HG02588 (cell line): ENCODE results near the gene ARID3C.

Source experiments
- ATAC-seq: cut with Tn5 transposase; IDR thresholded peaks from one replicate; pipeline ENCODE4 v1.9.1; 2021; ENCODE audit warnings: mild to moderate bottlenecking, moderate library complexity; ENCODE audit not compliant: unreplicated experiment

ARID3C gene

DNA sequence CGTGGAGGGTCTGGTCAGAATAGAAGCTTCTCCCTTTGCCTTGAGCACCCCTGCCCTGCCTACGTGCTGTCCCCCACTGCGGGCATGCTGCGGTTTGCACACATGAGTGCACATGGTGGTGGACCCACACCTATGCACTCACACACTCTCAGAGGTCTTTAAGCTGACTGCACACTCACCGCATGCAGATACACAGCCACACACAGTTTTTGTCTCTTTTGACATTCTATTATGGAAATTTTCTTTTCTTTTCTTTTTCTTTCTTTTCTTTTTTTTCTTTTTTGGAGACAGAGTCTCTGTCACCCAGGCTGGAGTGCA lies 584 bp upstream of the ARID3C start:
- no peak for ATAC-seq

DNA sequence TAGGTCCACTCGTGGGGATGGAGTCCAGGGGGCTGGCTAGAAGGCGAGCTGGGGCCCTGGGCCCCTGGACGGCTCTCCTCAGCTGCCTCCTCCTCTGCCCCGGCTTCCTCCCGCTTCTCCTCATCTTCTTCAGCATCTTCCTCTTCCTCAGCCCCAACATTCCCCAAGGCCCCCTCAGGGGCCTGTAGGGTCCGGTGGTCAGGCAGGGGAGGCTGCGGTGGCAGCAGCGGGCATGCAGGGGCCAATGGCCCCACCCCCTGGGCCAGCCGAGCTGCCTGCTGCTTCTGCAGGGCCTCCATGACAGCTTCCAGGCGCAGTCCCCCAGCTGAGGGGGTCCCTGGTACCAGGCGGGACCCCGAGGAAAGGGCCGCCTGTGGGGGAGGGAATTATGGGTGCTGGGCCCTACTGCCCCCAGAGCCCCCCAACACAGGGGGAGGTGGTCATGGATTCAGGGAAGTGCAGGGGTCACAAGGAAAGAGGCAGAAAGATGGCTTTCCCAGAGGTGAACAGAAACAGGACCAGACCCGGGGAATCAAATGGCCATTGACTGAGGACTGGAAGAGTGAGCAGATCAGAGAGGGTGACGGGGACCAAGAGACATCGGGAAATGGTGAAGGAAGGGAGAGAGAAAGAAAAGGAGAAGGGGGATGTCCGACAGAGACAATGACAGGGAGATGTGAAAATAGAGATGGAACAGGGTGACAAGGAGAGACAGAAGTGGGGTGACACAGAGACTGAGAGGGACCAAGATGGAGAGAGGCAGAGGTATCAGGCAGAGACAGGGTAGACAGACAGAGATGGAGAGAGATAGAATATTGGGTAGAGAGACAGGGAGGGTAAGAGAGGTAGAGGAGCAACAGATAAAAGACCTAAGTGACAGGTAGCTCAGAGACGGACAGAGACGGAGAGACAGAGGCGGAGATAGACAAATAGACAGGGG lies 880 bp downstream of the ARID3C start:
- no peak for ATAC-seq

DNA sequence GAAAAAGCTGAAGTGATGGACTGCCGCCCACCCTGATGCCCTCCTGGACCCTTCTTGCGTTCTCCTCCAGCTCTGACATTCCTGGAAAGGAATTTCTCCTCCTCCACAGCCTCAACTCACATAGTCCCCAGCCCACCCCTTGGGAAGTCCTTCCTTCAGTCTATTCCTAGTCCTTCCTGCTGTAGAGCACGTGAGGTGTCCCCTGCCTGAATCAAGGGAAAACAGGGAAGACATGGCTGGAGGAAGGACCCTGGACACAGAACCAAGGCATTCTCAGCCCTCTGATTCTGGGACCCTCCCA lies 3.7 kb downstream of the ARID3C start:
- no peak for ATAC-seq

DNA sequence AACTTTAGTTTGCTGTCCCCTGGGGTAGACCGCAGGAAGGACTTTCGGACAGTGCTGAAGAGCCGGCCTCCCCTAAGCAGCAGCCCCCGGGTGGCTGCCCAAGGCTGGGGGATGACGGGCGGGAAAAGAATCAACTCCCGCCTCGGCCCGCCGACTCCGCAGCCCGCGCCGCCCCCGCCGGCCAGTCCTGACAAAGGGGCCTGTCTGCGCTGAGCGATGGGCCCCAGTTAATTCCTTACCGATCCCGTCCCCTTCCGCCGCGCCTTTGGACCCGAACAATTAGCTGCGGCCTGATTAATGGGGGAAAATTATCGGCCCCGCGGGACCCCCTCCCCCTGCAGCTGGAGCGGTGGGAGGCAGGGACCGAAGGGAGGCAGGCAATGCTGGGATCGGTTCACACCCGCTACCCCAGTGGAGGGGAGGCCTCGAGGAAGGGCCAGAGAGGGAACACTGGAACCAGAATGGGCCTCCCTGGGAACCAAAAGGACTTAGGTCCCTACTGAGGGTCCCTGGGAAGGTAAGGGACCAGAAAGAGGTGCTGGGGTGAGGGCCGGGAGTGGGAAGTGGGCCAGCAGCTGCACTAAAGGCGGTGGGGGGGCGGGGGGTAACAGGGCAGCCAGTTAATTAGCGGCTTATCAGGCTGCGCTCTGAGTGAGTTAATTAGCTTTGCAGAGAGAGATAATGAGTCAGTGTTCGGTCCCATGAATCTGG lies 4.2 kb downstream of the ARID3C start:
- ATAC-seq = no peak

DNA sequence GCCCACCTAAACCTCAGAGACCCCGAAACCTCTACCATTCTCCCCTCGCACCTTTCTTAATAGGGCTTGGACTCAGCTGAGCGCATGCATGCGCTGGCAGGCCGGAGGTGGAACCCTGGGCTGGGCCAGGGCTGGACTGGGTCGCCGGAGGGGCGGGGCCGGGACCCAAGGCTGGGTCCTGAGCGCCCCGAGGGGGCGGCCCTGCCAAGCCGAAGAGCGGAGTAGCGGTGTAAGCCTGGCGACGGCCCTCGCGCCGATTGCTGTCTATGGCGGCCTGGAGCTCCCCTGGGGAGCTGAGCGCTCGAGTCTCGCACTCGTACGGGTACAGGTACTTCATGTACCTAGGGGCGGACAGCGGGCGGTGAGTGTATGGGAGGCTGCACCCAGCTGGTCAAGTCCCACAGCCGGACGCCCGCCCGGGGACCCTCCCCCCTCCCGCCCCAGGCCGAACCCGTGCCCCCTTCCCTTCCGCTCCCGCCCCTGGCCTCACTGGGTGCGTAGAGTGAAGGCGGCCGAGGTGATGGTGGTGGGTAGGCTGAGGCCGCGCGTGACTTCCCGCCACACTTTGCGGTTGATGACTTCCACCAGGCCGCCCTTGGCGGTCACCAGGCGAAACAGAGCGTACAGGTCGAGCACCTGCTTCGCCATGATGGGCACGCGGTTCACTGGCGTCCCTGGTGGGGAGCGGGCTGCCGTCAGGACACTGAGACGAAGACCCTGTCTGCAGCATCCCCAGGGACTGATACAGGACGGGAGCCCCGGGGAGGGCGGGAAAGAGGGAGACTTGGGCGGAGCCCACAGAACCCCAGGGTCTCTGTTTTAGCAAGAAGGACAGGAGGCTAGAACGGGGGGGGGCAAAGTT lies 5.3 kb downstream of the ARID3C start:
- no peak for ATAC-seq

DNA sequence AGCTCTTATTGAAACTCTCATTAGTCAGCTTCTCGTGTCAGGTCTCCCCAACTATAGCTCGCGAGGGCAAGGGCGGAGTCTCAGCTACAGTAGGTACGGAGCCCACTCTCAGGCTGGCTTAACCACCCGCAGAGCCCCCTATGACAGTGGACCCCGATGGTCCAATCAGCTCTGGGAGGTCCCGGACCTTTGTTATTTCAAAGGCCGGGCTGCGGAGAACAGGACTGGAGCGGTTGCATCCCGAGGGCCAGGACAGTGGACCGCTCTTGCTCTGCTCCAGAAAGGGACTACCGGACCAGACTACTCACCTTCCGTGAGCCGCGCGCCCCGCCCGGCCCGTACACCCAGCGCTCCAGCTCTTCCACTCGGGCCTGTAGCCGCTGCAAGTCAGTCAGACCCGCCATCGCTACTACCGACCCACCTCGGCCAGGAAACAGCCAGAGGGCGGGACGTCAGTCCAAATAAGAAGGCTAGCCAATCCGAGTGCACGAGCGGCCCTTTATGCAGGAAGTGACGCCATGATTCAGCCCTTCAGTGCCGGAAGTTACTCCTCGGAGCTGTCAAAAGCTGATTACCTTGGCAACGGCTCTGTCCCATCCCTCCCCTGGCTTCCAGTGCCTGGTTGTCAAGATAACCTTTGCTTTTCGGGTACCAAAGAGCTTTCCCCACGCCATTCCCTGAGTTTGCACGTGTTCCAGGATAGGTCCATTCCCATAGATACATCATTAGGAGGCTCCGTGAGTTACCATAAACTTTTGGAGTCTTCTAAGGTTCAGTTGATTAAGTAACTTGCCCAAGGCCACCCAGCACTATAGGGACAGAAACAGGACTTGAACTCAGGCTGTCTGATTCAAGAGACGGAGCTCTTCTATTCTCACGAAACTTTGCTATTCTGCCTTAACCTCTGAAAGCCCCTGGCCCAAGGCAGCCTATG lies 8.5 kb downstream of the ARID3C start, which contains the start of gene DCTN3:
Gene DCTN3, minus strand, starts transcription at position 435 of the 934 bp plus-strand sequence. Its CDS starts 31 bp downstream, at position 404.
- peak; percentile 98 for ATAC-seq

DNA sequence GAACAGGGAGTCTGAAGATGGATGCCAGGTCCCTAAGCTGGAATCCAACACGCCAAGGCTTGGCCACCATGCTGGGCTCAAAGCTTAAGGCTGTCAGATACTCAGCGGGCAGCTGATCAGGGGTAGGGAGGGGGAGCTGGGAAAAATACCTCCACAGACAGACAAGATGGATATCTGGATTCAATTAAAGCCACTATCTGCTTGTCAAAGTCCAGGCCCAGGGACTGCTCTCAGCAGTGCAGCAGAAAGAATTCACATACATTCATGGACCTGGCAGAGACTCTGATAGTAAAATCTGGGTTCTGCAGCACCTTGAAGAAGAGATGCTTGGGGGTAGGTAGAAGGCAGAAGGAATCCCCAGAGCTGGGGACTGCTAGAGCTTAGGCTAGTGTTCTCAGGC lies 13.7 kb downstream of the ARID3C start:
- ATAC-seq = no peak

DNA sequence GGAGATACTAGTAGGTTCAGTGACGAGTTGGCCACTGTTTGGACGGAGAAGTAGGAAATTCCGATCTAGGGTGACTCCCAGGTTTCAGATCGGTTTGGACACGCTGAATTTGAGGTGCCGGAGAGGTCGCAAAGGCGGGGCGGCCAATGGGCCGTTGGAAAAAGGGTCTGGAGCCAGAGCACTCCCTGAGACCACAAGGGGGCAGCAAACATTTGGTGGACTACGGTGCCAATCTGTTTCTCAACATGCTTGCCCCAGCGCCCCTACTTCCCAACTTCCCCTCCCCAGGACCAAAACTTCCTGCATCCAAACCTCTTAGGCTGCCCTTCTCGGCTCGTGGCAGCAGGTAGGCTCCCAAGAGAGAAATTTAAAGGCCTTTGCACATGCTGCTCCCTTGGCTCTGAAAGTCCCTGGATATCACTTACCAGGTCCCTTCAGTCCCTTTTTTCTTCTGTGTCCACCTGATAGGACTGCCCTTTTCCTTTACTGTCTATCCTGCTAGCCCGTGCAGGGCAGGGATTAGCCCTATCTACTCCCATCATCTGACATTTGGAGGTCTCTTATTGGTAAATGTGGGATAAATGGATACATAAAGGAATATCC lies 16.0 kb downstream of the ARID3C start:
- ATAC-seq = no peak

DNA sequence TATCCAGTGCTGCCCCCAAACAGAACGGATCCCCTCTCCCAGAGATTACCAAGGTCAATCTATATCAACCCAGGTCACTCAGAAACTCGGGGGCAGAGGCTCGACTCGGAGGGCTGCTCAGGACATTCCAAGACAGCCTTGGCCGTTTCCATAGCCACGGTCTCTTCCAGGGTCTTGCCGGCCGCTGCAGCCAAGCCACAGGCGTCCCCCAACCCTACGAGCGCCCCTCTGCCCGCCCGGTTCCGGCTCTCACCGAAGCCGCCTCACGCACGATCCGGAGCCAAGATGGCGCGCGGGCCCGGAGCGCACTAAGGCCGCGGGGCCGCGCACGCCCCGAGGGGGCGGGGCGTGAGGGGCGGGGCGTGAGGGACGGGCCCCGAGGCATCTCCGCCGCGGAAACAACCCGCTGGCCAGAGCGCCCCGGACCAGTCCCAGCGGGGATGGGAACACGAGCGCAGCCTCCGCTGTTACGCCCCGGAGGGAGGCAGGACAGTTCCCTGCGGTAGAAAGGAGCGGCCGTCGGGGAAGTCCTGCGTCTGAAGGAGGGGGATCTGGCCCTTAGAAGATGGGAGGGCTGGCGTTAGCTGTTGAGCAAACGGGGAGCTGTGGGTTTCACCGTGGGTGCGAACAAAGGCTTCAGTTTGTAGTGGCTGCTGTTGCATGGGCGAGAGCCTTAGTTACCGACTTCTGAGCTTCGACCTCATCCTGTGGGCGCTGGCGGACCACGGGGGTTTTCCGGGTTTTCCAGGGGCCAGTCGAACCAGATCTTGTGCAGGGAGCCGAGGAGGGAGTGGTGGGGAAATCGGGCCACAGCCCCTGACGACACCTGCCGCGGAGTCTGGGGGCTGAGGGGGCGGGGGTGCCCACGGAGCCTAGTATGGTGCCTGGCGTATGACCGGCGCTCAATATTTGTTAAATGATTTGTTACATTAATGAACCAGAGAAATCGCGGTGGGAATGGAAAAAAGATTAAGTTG lies 16.8 kb downstream of the ARID3C start, which contains the start of gene RPP25L:
Gene RPP25L, minus strand, starts transcription at position 287 of the 977 bp plus-strand sequence. CDS start 801 bp downstream, outside the sequence.
- ATAC-seq = peak; percentile 88

DNA sequence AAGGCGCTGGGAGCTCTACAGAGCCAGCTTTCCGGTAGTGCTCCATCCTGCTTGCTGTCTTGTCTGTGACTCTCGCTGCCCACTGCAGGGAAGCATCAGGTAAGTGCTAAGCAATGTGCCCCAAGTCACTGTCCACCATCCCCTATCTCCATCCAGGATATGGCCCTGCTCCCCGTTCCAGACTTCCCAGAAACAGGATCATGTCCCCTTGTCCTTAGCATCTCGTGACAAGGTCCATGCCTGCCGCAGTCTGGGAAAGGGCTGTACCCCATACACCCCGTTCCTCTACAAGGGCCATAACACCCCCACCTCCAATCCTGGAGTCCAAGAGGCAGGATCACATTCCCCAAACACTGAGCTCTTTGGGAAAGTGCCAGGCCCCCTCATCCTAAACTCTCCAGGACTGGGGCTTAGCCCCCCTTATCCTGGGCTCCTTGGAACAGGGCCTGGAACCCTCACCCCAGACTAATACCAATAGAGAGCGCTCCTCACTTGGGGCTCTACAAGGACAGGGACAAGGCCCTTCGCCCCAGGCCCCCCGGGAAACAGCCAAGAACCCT lies 17.5 kb downstream of the ARID3C start:
- ATAC-seq = no peak

DNA sequence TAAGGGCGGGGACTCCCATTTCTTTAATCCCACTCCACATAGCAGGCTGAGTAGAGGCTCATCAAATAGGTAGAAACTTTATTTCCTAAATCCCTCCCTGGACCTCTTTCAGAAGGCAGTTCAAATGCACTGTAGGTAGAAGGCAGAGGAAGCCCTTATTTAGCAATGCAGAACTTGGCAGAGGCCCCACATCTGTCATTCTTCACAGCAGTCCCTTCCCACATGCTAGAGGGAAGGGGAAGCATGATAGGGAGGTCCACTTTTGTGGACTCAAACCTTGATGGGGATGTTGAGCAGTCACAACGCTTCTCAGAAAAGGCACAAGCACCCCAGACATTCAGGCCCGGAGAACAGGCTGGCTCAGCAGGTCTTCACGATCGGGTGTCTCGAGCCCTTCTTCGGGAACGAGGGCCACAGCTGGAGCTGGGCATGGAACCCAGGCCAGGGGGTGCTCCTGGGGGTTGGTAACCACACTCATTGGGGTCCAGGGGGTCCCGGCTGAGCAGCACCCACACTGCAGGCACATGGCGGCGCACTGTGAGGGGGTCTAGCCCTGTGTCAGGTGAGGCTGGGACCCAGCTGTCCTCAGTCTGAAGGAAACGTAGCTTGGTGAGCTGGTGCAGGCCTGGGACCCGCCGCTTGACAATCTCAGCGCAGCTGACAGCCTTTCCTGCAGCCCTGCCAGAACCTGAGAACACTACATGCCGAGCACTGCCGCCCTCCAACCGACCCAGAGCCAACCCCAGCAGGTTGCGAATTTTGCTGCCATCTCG lies 18.2 kb downstream of the ARID3C start:
- no peak for ATAC-seq

DNA sequence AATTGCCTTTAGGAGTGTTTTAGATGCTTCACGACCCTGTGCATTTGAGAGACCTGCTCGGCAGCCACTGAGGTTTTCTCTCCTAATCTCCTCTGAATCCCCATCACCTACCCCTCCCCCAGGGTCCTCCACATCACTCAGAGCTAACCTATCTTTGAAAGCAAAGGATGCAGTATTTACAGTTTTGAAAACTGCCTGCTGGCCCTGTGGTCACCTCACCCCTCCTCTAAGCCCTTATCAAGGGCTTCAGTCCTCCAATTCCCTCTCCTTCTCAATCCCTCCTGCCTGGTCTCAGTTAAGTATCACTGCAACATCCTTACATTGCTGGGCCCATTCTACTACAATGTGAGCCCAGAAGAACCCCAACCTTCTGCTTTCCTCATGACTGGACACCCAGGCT lies 21.5 kb downstream of the ARID3C start:
- ATAC-seq = no peak

DNA sequence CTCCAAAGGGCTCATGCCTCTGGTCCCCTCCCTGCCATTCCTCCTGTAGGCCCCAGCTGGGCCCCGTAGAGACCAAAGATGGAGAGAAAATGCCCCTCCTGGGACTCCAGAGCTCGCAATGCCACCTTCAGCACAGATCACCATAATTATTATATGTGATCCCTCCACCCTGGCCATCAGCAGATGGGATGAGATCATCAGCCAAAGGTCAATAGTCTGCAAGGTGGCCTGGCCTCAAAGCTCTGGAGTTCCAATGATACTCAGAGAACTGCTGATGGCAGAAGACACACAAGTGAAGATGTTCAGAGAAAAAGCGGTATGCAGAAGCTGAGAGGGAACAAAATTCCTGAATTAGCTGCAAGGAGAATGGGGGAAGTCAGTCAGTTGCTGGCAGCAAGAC lies 22.0 kb downstream of the ARID3C start:
- no peak for ATAC-seq

DNA sequence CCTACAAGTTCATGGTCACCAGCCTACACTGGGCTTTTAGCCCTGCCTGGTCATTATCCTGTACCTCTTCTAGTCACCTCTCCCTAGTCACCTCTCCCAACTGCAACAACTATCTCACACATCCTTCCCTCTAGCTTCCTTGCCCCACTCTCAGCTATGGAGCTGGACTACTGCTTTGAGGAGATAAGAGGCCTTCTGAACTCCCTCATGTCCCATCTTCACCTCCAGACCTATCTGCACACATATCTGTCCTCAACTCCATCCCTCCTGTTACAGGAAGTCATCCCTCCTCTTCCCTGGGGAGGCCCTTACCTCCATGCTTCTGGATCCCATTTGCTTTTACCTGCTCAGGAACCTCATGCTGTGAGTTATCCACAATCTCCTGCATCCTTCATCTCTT lies 22.7 kb downstream of the ARID3C start:
- ATAC-seq = no peak

DNA sequence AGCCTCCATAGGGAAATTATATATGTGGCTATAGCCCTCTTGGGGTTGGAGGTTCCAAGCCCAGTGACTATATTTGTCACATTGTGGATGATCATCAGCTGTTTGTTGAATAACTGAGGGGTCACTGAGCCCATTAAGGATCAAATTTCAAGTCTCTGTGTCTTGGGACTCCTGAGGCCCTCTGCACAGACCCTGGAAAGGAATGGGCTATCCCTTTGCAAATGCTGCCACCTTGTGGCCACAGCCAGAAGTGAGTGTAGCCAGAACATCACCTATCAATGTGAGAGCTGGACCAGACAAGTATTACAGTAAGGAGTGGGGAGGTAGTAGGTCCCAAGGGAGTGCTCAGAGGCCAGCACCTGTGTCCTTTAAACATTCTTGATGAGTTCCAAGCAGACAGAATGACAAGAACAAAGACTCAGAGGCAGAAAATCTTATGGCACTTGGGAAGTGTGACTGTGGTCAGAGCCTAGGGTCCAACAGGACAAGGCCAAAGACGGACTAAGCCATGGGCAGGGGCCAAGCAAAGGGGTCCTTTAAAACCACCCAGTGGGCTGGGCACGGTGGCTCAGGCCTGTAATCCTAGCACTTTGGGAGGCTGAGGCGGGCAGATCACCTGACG lies 25.1 kb downstream of the ARID3C start:
- ATAC-seq = peak; percentile 74

DNA sequence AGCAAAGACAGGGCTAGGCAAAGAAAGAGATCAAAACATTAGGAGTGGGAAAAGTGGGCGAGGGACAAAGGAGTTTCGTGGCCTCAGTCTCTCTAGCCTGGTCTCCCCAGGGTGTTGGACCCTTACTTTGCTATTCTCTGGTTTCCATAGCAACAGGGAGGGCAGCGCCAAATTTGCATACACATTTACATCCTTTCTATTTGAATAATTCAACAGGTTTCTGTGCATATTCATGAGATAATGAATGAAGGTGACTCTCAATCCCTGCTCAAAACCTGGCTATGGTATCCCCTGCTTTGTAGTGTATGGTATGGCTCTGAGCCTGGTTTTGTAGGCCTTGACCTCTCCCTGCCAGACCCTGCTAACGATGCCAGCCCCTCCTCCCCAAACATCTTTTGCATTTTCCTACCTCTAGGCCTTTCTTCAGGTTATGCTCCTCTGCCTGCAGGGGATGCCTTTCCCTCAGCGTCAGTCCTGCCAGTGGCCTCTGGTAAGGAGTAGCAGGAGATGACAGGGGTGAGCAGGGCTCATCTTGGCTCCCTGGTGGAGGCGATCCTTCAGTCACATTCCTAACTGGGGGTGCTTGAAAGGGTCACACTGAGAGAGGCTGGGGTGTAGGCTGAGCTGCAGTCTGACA lies 26.8 kb downstream of the ARID3C start:
- ATAC-seq = no peak

DNA sequence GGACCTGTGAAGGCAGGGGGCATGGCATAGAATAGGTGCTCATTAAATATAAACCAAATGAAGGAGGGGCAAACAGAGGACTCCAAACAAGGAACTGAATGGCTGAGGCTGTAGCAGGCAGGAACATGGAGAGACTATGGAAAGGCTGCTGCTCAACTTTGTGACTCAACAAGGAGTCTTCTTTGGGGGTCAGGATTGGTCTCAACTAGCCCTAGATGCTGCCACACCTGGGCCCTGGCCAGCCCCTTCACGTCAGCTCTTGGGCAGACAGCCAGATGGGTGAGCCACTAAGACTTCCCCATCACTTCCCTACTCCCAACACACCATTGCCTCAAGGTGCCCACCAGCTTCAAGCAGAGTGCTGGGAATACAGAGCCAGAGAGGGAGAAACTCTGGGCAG lies 28.0 kb downstream of the ARID3C start:
- ATAC-seq = no peak
